ENCODE results near the gene ALOX15B.
A peak's percentile ranks its signal among the peaks of the same experiment; 100 is the strongest.
"Not testable (repeated sequence)": the region's sequence is repeated elsewhere in the genome, so short reads cannot be mapped to it uniquely, and the experiment has no call there.

The ALOX15B gene

GRCh38 chr17:8064561-8065019 is 25.7 kb downstream of the ALOX15B start:
- no peak for DNase-seq

GRCh38 chr17:8066841-8067775 is 28.2 kb downstream of the ALOX15B start:
- DNase-seq: no peak

- no peak for DNase-seq
These were observed 28.9 kb downstream of the ALOX15B start for GRCh38 chr17:8067806-8068205.

- no peak for DNase-seq
These were observed 30.1 kb downstream of the ALOX15B start for GRCh38 chr17:8068736-8069586.

GRCh38 chr17:8069587-8069860 is 30.7 kb downstream of the ALOX15B start:
- no peak for DNase-seq

- DNase-seq: no peak
These were observed 32.6 kb downstream of the ALOX15B start for GRCh38 chr17:8071496-8071895.

- no peak for DNase-seq
These were observed 33.5 kb downstream of the ALOX15B start for GRCh38 chr17:8072341-8072728.

- no peak for DNase-seq
These were observed 34.0 kb downstream of the ALOX15B start for GRCh38 chr17:8072729-8073461.

GRCh38 chr17:8073627-8074484 is 35.0 kb downstream of the ALOX15B start:
- DNase-seq: peak; percentile 69

- DNase-seq: no peak
These were observed 35.7 kb downstream of the ALOX15B start for GRCh38 chr17:8074554-8074953.

GRCh38 chr17:8075081-8075480 is 36.2 kb downstream of the ALOX15B start:
- no peak for DNase-seq

- DNase-seq: no peak
These were observed 36.9 kb downstream of the ALOX15B start for GRCh38 chr17:8075574-8076342.

- DNase-seq: no peak
These were observed 37.8 kb downstream of the ALOX15B start for GRCh38 chr17:8076502-8077266.

- DNase-seq: not testable (repeated sequence)
These were observed 39.1 kb downstream of the ALOX15B start for GRCh38 chr17:8077939-8078338.

- peak; percentile 87 for DNase-seq
These were observed 40.7 kb downstream of the ALOX15B start for GRCh38 chr17:8079291-8080207.

GRCh38 chr17:8080208-8080798 is 41.4 kb downstream of the ALOX15B start:
- no peak for DNase-seq

- no peak for DNase-seq
These were observed 42.0 kb downstream of the ALOX15B start for GRCh38 chr17:8080799-8081219.

GRCh38 chr17:8081876-8082275 is 43.0 kb downstream of the ALOX15B start:
- no peak for DNase-seq

- no peak for DNase-seq
These were observed 43.4 kb downstream of the ALOX15B start for GRCh38 chr17:8082292-8082691.

All from right forelimb (tissue), 1 donor.